Common myeloid progenitor, CD34-positive (primary cell): ENCODE data around the gene LRRC19.

Experiments used
- CTCF ChIA-PET: fragments of 350-600 bp; sonication (Branson Sonifier 250); formaldehyde crosslinking; loops from one replicate; lab custom pipeline; 2021; ENCODE audit warnings: antibody characterized with exemption; lab: Charles Lee
- POLR2A ChIA-PET: fragments of 350-600 bp; sonication (Branson Sonifier 250); formaldehyde crosslinking; loops from one replicate; lab custom pipeline; 2021; ENCODE audit warnings: antibody characterized with exemption; lab: Charles Lee
- DNase-seq, 3 donors: peaks; one replicate each; pipeline versions ENCODE4 v3.0.0 to v3.0.0-alpha.2; 2013
- H3K27ac ChIP-seq, 2 experiments: 1 replicate in 1 of 2; 2 replicates in 1 of 2; pipeline ENCODE4 v1.7.0; 2013; ENCODE audit warnings: inconsistent platforms in 2 of 2, low read length in 2 of 2, mild to moderate bottlenecking in 2 of 2, low read depth in 1 of 2, moderate library complexity in 1 of 2; ENCODE audit not compliant: severe bottlenecking in 2 of 2, insufficient read depth in 1 of 2, poor library complexity in 1 of 2
- H3K27me3 ChIP-seq, 5 experiments: replicated peaks in 2 of 5; 1 replicate in 3 of 5; 2 replicates in 2 of 5; pipeline versions ENCODE4 v1.6.1 to v1.7.0; 2013; ENCODE audit warnings: low read length in 4 of 5, mild to moderate bottlenecking in 2 of 5, moderate library complexity in 2 of 5, inconsistent platforms in 1 of 5; ENCODE audit not compliant: insufficient read depth in 5 of 5, control insufficient read depth in 4 of 5
- H3K36me3 ChIP-seq, 4 experiments: 1 replicate in 2 of 4; 2 replicates in 2 of 4; pipeline versions ENCODE4 v1.6.1 to v1.7.0; 2013; ENCODE audit warnings: low read length in 3 of 4, control low read depth in 1 of 4, mild to moderate bottlenecking in 1 of 4; ENCODE audit not compliant: control insufficient read depth in 4 of 4, insufficient read depth in 4 of 4
- H3K4me1 ChIP-seq, 4 experiments: 1 replicate in 3 of 4; 2 replicates in 1 of 4; pipeline versions ENCODE4 v1.6.1 to v1.7.1; 2013; ENCODE audit warnings: low read length in 3 of 4, mild to moderate bottlenecking in 3 of 4, control low read depth in 1 of 4, inconsistent platforms in 1 of 4, moderate library complexity in 1 of 4; ENCODE audit not compliant: control insufficient read depth in 4 of 4, insufficient read depth in 4 of 4; ENCODE audit errors: control extremely low read depth in 1 of 4
- H3K4me3 ChIP-seq, 7 experiments: 1 replicate in 4 of 7; 2 replicates in 3 of 7; pipeline versions ENCODE4 v1.5.1 to v1.7.0; 2013; ENCODE audit warnings: mild to moderate bottlenecking in 7 of 7, low read length in 6 of 7, moderate library complexity in 6 of 7, inconsistent platforms in 2 of 7, low read depth in 2 of 7, control low read depth in 1 of 7; ENCODE audit not compliant: insufficient read depth in 4 of 7, control insufficient read depth in 1 of 7; ENCODE audit errors: extremely low read depth in 1 of 7
- H3K9me3 ChIP-seq, 5 experiments: 1 replicate in 4 of 5; 2 replicates in 1 of 5; pipeline versions ENCODE4 v1.6.1 to v1.7.1; 2013; ENCODE audit warnings: low read length in 4 of 5, mild to moderate bottlenecking in 2 of 5, inconsistent platforms in 1 of 5, low read depth in 1 of 5, moderate library complexity in 1 of 5; ENCODE audit not compliant: control insufficient read depth in 4 of 5, insufficient read depth in 2 of 5; ENCODE audit errors: control extremely low read depth in 1 of 5
- WGBS: methylation state at CpG from one replicate; pipeline ENCODE4 v1.1.5; 2013; ENCODE audit not compliant: insufficient coverage; 5-methylcytosine and 5-hydroxymethylcytosine counted together

Gene LRRC19

DNA sequence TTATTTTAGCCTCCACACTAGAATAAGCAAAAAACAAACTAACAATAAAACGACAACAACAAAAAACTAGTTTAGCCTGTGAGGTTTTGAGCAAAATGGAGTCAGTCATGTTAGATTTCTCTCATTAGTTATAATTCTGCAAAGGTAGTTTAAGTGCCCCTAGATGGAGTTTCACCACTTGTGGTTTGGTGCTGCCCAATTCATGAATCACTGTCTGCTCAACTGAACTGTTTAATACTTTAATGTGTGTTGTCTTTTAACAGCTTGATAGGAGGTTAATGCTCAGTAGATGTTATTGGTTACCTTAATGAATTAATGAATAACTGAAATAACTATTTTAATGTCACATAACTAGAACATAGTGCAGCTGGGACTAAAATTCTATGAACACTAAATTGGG is 55.0 kb downstream of the LRRC19 start:
- Histone ChIP-seq H3K4me1 (peaks cover 11 to 30% (median 18%) of the 10 kb centered on the region in 4 experiments), H3K27me3 (no peaks in the 10 kb centered on the region), H3K27ac (no peak overlapping the region), H3K9me3 (no peaks in the 10 kb centered on the region), H3K4me3 (no peak overlapping the region), H3K36me3 (no peaks in the 10 kb centered on the region)
- peak in 1 of 3 donors; percentile 16 for DNase-seq
- ChIA-PET POLR2A (no interaction called here), CTCF (no interaction called here)
- no CpG with 5 or more reads among the region's 1 CpG for WGBS

DNA sequence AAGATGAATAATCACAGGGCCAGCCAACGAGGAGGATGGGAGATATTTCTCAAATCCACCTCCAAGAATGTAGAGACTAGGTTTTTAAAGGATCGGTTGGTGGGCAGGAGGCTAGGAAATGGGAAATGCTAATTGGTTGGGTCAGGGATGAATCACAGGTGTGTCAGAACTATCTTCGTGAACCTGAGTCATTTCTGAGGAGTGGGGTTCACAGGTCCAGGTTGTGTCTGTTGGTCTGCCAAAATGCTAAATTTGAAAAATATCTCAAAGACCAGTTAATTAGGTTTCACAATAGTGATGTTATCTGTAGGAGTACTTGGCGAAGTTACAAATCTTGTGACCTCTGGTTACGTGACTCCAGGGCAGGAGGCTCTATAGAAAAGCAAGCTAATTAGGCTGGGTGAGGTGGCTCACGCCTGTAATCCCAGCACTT is 55.8 kb downstream of the LRRC19 start:
- Histone ChIP-seq H3K27me3 (no peaks in the 10 kb centered on the region), H3K4me1 (peaks cover 12 to 26% (median 18%) of the 10 kb centered on the region in 4 experiments), H3K9me3 (no peaks in the 10 kb centered on the region), H3K4me3 (no peak overlapping the region), H3K27ac (no peak overlapping the region), H3K36me3 (no peaks in the 10 kb centered on the region)
- 95% methylated on average over 5 of the region's 6 CpGs for WGBS
- DNase-seq: no peak
- POLR2A ChIA-PET: no interaction called here
- CTCF ChIA-PET: no interaction called here

DNA sequence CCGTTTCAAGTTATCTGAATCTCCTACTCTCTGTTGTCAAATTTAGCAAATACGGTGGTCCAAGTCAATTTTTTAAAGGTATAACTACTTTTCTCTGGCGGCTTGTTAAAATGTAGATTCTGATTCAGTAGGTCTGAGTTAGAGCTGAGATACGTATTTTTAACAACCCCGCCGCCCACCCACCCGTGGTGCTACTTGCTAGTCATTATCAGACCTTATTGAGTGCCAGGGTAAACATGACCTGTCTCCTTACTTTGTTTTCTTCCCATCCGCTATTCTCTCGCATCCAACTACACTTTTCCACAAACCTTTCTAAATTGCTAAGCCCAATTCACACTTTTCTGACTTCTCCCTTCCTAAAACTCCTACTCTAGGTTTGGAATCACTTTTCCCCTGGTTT is 57.7 kb downstream of the LRRC19 start:
- H3K9me3 ChIP-seq: no peaks in the 10 kb centered on the region
- peak in 1 of 3 donors; percentile 11 for DNase-seq
- 1% methylated on average over 7 of the region's 9 CpGs for WGBS
- H3K36me3 ChIP-seq: peaks cover 0 to 4% (median 3%) of the 10 kb centered on the region in 4 experiments
- H3K27ac ChIP-seq: peak overlapping the region; percentile 100
- ChIA-PET CTCF (interaction anchor here (0.9 to 1.2 kb wide), 2 partner anchors 9 to 35 kb away, joined by 3 to 4 read pairs; no protein-coding TSS in a partner anchor), POLR2A (interaction anchor here (1.1 kb wide), 2 partner anchors 8 to 55 kb away, joined by 3 to 7 read pairs; partner anchors contain the start of genes CAAP1 and IFT74)
- peaks cover 12 to 20% (median 17%) of the 10 kb centered on the region in 4 experiments for H3K4me1 ChIP-seq
- peak overlapping the region in 6 of 7 experiments; percentile 83 to 97 (median 94) for H3K4me3 ChIP-seq
- H3K27me3 ChIP-seq: no peaks in the 10 kb centered on the region

DNA sequence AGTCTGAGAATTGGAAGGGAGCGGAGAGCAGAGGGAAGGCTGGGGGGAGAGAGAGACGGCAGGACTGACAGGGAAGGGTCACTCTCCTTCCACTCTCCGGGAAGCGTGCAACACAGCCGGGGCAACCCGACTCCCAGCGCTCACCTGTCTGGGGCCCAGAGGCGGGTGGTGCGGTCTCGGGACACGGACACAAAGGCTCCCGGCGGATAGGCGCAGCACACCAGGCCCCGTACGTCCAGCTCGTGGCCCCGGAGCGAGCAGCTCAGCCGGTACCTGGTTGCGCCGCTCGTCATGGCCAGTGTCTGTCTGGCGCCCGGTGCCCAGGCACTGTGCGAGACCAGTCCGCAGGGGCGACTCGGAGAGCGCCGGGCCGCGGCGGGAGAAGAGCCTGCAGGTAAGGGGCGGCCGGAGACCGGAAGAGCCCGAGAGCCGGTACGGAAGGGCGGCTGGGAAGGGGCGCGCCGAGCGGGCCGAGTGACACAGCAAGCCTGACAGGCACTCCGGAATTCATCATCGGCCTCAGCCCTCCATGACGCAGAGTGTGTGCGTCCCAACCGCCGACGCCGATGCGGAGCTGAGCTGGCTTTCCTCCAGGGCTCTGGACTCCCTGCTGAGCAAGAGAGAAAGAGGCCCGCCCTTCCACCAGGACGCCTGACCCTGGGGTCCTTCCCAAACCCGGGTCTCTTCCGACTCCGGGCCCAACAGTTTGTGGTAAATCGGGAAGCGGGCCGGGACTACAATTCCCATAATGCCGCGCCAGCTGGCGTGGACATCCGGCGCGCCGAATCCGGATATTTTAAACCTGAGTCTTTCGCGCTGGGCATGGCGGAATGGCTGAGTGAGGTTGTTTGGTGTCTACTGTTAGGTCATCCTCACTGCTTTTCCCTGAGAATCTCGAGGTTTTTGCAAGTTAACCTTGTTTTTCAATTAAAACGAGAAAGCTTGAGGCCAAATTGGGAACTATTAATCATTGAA is 58.4 kb downstream of the LRRC19 start, which contains the start of gene PLAA:
Gene PLAA (minus strand): TSS at position 490 of the 975 bp plus-strand sequence. CDS start 197 bp downstream, at position 293.
- ChIA-PET POLR2A (interaction anchor here (1.1 kb wide), 2 partner anchors 9 to 54 kb away, joined by 3 to 7 read pairs; partner anchors contain the start of genes CAAP1 and IFT74), CTCF (interaction anchor here (0.9 to 1.2 kb wide), 2 partner anchors 8 to 34 kb away, joined by 3 to 4 read pairs; no protein-coding TSS in a partner anchor)
- peak within 1 kb of the TSS; percentile 100 for H3K27ac ChIP-seq
- H3K4me3 ChIP-seq: peak within 1 kb of the TSS; percentile 83 to 99 (median 95)
- H3K27me3 ChIP-seq: no peaks in the 10 kb centered on the region
- peaks cover 12 to 20% (median 17%) of the 10 kb centered on the region in 4 experiments for H3K4me1 ChIP-seq
- DNase-seq: peak; percentile 89 to 96 (median 94)
- no peaks in the 10 kb centered on the region for H3K9me3 ChIP-seq
- peaks cover 0 to 4% (median 3%) of the 10 kb centered on the region in 4 experiments for H3K36me3 ChIP-seq
- under 1% methylated on average over 71 of the region's 76 CpGs for WGBS

DNA sequence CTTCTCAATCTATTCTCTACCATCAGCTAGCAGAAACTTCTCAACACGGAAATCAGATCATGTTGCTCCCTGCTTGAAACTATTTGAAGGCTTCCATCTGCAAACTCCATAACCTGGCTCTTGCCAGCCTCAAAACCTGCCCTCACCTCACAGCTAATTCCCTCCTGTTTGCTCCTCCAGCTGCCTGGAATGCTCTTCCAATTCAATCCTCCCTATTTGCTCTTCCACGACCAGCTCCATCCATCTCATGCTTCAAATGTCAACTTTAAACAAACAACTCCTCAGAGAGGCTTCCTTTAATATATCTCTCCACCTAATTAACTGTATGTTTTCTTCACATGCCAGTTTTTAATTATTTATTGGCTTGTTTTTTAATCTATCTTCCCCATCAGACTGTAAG is 59.9 kb downstream of the LRRC19 start:
- H3K9me3 ChIP-seq: no peaks in the 10 kb centered on the region
- WGBS: 94% methylated on average over 2 of the region's 2 CpGs
- no peak for DNase-seq
- no peaks in the 10 kb centered on the region for H3K27me3 ChIP-seq
- H3K36me3 ChIP-seq: peaks cover 0 to 4% (median 3%) of the 10 kb centered on the region in 4 experiments
- peaks cover 12 to 20% (median 17%) of the 10 kb centered on the region in 4 experiments for H3K4me1 ChIP-seq
- ChIA-PET CTCF (interaction anchor here (1.5 kb wide), 1 partner anchor 14 kb away, joined by 3 read pairs; no protein-coding TSS in a partner anchor), POLR2A (no interaction called here)
- H3K27ac ChIP-seq: peak overlapping the region in 1 of 2 experiments; percentile 100
- peak overlapping the region in 6 of 7 experiments; percentile 83 to 97 (median 94) for H3K4me3 ChIP-seq
